Left kidney (tissue), 2 donors: ENCODE data around the gene C5AR1. TPM values are rescaled to one million over a fixed set of nuclear protein-coding genes. Genes with fewer than 3 reads are reported as not detected.
"Not testable (repeated sequence)": the region's sequence is repeated elsewhere in the genome, so short reads cannot be mapped to it uniquely, and the experiment has no call there.

Experiments used
- DNase-seq: peaks from one replicate; pipeline ENCODE4 v3.0.0-alpha.2; 2013
- polyA plus RNA-seq: library from polyadenylated mRNA; unstranded; fragments of 120-200 nt; gene quantifications from one replicate; pipeline ENCODE4 v1.2.1, GENCODE V29; 2013; ENCODE audit not compliant: insufficient read length

The C5AR1 gene
- polyA plus RNA-seq, 1 donor, result 6.8 TPM

- DNase-seq, result no peak
Observed at GRCh38 chr19:47363758-47364531, 54.3 kb downstream of the C5AR1 start.

- DNase-seq, result not testable (repeated sequence)
Observed at GRCh38 chr19:47365455-47365854, 55.8 kb downstream of the C5AR1 start.

GRCh38 chr19:47370045-47370611, 60.5 kb downstream of the C5AR1 start:
- no peak for DNase-seq

GRCh38 chr19:47371261-47371660, 61.6 kb downstream of the C5AR1 start:
- DNase-seq, result no peak

Other genes with a start within 250 kb of the C5AR1 start
- 46.0 TPM for gene ZC3H4, start 196.1 kb upstream of the C5AR1 start, polyA plus RNA-seq
- gene SAE1, start 179.0 kb upstream of the C5AR1 start, polyA plus RNA-seq, result 121 TPM
- gene BBC3, start 78.7 kb upstream of the C5AR1 start, polyA plus RNA-seq, result 1.1 TPM
- 22.5 TPM for gene CCDC9, start 53.3 kb upstream of the C5AR1 start, polyA plus RNA-seq
- gene INAFM1, start 35.0 kb upstream of the C5AR1 start, polyA plus RNA-seq, result 6.5 TPM
- gene C5AR2, start 22.3 kb downstream of the C5AR1 start, polyA plus RNA-seq, result 0.55 TPM
- gene DHX34, start 39.5 kb downstream of the C5AR1 start, polyA plus RNA-seq, result 12.5 TPM
- gene MEIS3, start 109.7 kb downstream of the C5AR1 start, polyA plus RNA-seq, result 21.2 TPM
- gene SLC8A2, start 162.0 kb downstream of the C5AR1 start, polyA plus RNA-seq, result 0.13 TPM
- gene KPTN, start 174.4 kb downstream of the C5AR1 start, polyA plus RNA-seq, result 14.4 TPM
- gene NAPA, start 205.2 kb downstream of the C5AR1 start, polyA plus RNA-seq, result 150 TPM